ENCODE data around the gene KLHL29.

- TF ChIP-seq CTCF (conservative IDR thresholded peaks at IDR 0.05) (no peak), ZFX (IDR thresholded peaks at IDR 0.05) (no peak)
These were observed 140.3 kb downstream of the KLHL29 start for GRCh38 chr2:23525137-23525765.
